GM23338 (cell line): ENCODE results near the gene AKT1S1. TPM values are rescaled to one million over a fixed set of nuclear protein-coding genes. Genes with fewer than 3 reads are reported as not detected.

Experiments used
- ATAC-seq: fragments of 200-7000 bp; cut with Tn5 transposase; 3 replicates; pipeline ENCODE4 v1.9.1; 2020
- DNase-seq: peaks from one replicate; pipeline ENCODE4 v3.0.0-alpha.2; 2015; ENCODE audit warnings: low spot score
- H2AFZ ChIP-seq: fragments of 200-600 bp; sonication (generic); 2 replicates; pipeline ENCODE4 v1.8.0; 2016; ENCODE audit warnings: antibody characterized with exemption, mild to moderate bottlenecking, moderate library complexity
- H3F3A ChIP-seq: fragments of 200-600 bp; sonication (generic); replicated peaks from 2 replicates; pipeline ENCODE4 v1.8.0; 2017; ENCODE audit warnings: antibody characterized with exemption, mixed run types, low read depth
- H3K27ac ChIP-seq: fragments of 200-600 bp; sonication (generic); 2 replicates; pipeline ENCODE4 v1.6.1; 2016; ENCODE audit warnings: low read depth
- H3K27me3 ChIP-seq: fragments of 200-600 bp; sonication (generic); 2 replicates; pipeline ENCODE4 v1.8.0; 2016; ENCODE audit warnings: mild to moderate bottlenecking, mixed run types, moderate library complexity; ENCODE audit not compliant: insufficient read depth
- H3K36me3 ChIP-seq: fragments of 200-600 bp; sonication (generic); 2 replicates; pipeline ENCODE4 v1.8.0; 2016; ENCODE audit warnings: mild to moderate bottlenecking; ENCODE audit not compliant: insufficient read depth
- H3K4me1 ChIP-seq: fragments of 200-600 bp; sonication (generic); 2 replicates; pipeline ENCODE4 v1.8.0; 2016; ENCODE audit warnings: mild to moderate bottlenecking, moderate library complexity; ENCODE audit not compliant: insufficient read depth
- H3K4me2 ChIP-seq: fragments of 200-600 bp; sonication (generic); 2 replicates; pipeline ENCODE4 v1.7.1; 2017; ENCODE audit warnings: mixed run types
- H3K4me3 ChIP-seq: fragments of 200-600 bp; sonication (generic); 2 replicates; pipeline ENCODE4 v1.6.1; 2016; ENCODE audit warnings: mixed run types
- H3K79me2 ChIP-seq: fragments of 200-600 bp; sonication (generic); replicated peaks from 2 replicates; pipeline ENCODE4 v1.8.0; 2017; ENCODE audit warnings: mild to moderate bottlenecking; ENCODE audit not compliant: insufficient read depth
- H3K9me2 ChIP-seq: fragments of 200-600 bp; sonication (generic); 2 replicates; pipeline ENCODE4 v1.8.0; 2017; ENCODE audit not compliant: insufficient read depth
- H4K20me1 ChIP-seq: fragments of 200-600 bp; sonication (generic); replicated peaks from 2 replicates; pipeline ENCODE4 v1.8.0; 2017; ENCODE audit warnings: mild to moderate bottlenecking; ENCODE audit not compliant: insufficient read depth
- H3K27ac Mint-ChIP-seq: 2 replicates; pipeline ENCODE4 v1.8.0; 2020; ENCODE audit warnings: inconsistent platforms, mild to moderate bottlenecking, moderate library complexity, mixed read lengths
- H3K27me3 Mint-ChIP-seq: 3 replicates; pipeline ENCODE4 v1.8.0; 2022; ENCODE audit warnings: low read depth, mild to moderate bottlenecking, moderate library complexity, mixed read lengths, inconsistent platforms; ENCODE audit not compliant: insufficient read depth, poor library complexity
- H3K36me3 Mint-ChIP-seq: 3 replicates; pipeline ENCODE4 v1.8.0; 2021; ENCODE audit warnings: low read depth, mild to moderate bottlenecking, inconsistent platforms, moderate library complexity, mixed read lengths
- H3K4me1 Mint-ChIP-seq: 3 replicates; pipeline ENCODE4 v1.8.0; 2020; ENCODE audit warnings: mild to moderate bottlenecking, inconsistent platforms, mixed read lengths
- H3K4me3 Mint-ChIP-seq: 3 replicates; pipeline ENCODE4 v1.8.0; 2021; ENCODE audit warnings: moderate library complexity, mild to moderate bottlenecking, inconsistent platforms, mixed read lengths
- H3K9me3 Mint-ChIP-seq: 3 replicates; pipeline ENCODE4 v1.8.0; 2020; ENCODE audit warnings: moderate library complexity, mild to moderate bottlenecking, inconsistent platforms, mixed read lengths
- CREB1 ChIP-seq: fragments of 250-450 bp; sonication (Bioruptor Pico); IDR thresholded peaks from 2 replicates; pipeline ENCODE4 v1.5.0; 2020; ENCODE audit warnings: low read depth, mild to moderate bottlenecking, moderate library complexity
- EZH2 ChIP-seq: fragments of 200-600 bp; sonication (generic); IDR thresholded peaks from one replicate; pipeline ENCODE4 v1.8.0; 2017; ENCODE audit warnings: antibody characterized with exemption, mild to moderate bottlenecking, low read depth; ENCODE audit not compliant: unreplicated experiment
- EZH2phosphoT487 ChIP-seq: fragments of 200-600 bp; sonication (generic); IDR thresholded peaks from one replicate; pipeline ENCODE4 v1.8.1; 2018; ENCODE audit warnings: antibody characterized with exemption; ENCODE audit not compliant: unreplicated experiment
- POLR2AphosphoS5 ChIP-seq: IDR thresholded peaks from 2 replicates; pipeline ENCODE4 v1.6.1; 2016; ENCODE audit warnings: antibody characterized with exemption, low read depth
- REST ChIP-seq: IDR thresholded peaks from one replicate; pipeline ENCODE4 v1.6.1; 2018; ENCODE audit warnings: antibody characterized with exemption; ENCODE audit not compliant: unreplicated experiment
- STAT1 ChIP-seq: IDR thresholded peaks from one replicate; pipeline ENCODE4 v1.6.1; 2016; ENCODE audit warnings: antibody characterized with exemption; ENCODE audit not compliant: unreplicated experiment
- ZNF331 ChIP-seq: fragments of 250-450 bp; sonication (Bioruptor Pico); IDR thresholded peaks from 2 replicates; pipeline ENCODE4 v1.5.0; 2020; ENCODE audit warnings: low read depth, mild to moderate bottlenecking, moderate library complexity
- polyA plus RNA-seq: library from polyadenylated mRNA; unstranded; fragments of >200 nt; fragmentation: Nextera tagmentation; extraction: Ambion mirVana; gene quantifications from 2 replicates; pipeline ENCODE4 v1.2.1, GENCODE V29; 2016
- total RNA-seq: library from RNA; depleted of rRNA; stranded (reverse); fragments of >200 nt; shearing (Covaris generic); gene quantifications from 2 replicates; pipeline ENCODE4 v1.2.3, GENCODE V29; 2014
- TF ChIP-seq, protein P1 (sequence below): fragments of 250-450 bp; sonication (Bioruptor Pico); IDR thresholded peaks from 2 replicates; pipeline ENCODE4 v1.5.0; 2020; ENCODE audit warnings: mild to moderate bottlenecking, moderate library complexity

Gene AKT1S1
- total and polyA plus RNA-seq, 2 experiments from 2014 or later: 21.5 to 28.6 TPM

DNA sequence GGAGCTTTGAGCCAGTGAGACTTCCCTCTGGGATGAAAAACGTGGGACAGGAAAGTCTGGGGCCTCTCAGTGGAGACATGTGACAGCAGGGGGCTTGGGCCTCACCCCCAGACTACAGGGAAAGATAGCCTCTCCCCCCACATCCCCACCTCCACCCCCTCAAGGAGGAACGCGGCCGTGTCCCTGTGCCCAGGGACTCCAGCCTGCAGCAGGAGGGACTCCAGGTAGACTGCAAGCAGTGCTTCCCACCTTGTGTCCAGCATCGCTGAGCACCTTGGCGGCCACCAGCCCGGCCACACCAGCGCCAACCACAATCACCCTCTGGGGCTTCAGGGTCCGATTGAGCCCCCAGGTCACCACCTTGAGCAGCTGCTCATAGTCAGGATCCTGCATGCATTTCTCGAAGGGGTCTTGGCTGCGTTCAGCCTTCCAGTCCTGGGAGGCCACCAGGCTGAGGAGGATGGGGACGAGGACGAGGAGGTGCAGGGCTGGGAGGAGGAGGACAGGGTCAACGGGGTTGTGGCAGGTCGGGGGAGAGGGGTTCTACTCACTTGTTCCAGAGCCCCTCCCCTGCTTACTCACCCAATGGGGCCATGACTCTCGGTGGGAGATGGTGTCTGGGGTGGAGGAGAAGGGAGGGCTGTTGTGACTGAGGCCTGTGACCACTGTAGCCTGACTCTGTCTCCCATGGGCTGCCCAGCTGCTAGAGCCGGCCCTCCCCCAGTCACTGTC, 18.6 kb upstream of the AKT1S1 start:
- TF ChIP-seq POLR2AphosphoS5 (no peak), EZH2 (no peak), CREB1 (CRISPR knock-in tag) (no peak), EZH2phosphoT487 (no peak), REST (no peak), ZNF331 (no peak), STAT1 (no peak)
- TF ChIP-seq, protein P1, sequence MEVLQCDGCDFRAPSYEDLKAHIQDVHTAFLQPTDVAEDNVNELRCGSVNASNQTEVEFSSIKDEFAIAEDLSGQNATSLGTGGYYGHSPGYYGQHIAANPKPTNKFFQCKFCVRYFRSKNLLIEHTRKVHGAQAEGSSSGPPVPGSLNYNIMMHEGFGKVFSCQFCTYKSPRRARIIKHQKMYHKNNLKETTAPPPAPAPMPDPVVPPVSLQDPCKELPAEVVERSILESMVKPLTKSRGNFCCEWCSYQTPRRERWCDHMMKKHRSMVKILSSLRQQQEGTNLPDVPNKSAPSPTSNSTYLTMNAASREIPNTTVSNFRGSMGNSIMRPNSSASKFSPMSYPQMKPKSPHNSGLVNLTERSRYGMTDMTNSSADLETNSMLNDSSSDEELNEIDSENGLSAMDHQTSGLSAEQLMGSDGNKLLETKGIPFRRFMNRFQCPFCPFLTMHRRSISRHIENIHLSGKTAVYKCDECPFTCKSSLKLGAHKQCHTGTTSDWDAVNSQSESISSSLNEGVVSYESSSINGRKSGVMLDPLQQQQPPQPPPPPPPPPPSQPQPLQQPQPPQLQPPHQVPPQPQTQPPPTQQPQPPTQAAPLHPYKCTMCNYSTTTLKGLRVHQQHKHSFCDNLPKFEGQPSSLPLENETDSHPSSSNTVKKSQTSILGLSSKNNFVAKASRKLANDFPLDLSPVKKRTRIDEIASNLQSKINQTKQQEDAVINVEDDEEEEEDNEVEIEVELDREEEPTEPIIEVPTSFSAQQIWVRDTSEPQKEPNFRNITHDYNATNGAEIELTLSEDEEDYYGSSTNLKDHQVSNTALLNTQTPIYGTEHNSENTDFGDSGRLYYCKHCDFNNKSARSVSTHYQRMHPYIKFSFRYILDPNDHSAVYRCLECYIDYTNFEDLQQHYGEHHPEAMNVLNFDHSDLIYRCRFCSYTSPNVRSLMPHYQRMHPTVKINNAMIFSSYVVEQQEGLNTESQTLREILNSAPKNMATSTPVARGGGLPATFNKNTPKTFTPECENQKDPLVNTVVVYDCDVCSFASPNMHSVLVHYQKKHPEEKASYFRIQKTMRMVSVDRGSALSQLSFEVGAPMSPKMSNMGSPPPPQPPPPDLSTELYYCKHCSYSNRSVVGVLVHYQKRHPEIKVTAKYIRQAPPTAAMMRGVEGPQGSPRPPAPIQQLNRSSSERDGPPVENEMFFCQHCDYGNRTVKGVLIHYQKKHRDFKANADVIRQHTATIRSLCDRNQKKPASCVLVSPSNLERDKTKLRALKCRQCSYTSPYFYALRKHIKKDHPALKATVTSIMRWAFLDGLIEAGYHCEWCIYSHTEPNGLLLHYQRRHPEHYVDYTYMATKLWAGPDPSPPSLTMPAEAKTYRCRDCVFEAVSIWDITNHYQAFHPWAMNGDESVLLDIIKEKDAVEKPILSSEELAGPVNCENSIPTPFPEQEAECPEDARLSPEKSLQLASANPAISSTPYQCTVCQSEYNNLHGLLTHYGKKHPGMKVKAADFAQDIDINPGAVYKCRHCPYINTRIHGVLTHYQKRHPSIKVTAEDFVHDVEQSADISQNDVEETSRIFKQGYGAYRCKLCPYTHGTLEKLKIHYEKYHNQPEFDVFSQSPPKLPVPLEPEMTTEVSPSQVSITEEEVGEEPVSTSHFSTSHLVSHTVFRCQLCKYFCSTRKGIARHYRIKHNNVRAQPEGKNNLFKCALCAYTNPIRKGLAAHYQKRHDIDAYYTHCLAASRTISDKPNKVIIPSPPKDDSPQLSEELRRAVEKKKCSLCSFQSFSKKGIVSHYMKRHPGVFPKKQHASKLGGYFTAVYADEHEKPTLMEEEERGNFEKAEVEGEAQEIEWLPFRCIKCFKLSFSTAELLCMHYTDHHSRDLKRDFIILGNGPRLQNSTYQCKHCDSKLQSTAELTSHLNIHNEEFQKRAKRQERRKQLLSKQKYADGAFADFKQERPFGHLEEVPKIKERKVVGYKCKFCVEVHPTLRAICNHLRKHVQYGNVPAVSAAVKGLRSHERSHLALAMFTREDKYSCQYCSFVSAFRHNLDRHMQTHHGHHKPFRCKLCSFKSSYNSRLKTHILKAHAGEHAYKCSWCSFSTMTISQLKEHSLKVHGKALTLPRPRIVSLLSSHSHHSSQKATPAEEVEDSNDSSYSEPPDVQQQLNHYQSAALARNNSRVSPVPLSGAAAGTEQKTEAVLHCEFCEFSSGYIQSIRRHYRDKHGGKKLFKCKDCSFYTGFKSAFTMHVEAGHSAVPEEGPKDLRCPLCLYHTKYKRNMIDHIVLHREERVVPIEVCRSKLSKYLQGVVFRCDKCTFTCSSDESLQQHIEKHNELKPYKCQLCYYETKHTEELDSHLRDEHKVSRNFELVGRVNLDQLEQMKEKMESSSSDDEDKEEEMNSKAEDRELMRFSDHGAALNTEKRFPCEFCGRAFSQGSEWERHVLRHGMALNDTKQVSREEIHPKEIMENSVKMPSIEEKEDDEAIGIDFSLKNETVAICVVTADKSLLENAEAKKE (CRISPR knock-in tag): no peak
- Histone ChIP-seq H4K20me1 (no peaks in the 10 kb centered on the region), H3K36me3 (no peaks in the 10 kb centered on the region), H2AFZ (no peak overlapping the region), H3K79me2 (no peaks in the 10 kb centered on the region), H3K4me1 (peaks cover 9% of the 10 kb centered on the region; the same call in 1 of the 2 replicates), H3F3A (peaks cover 6% of the 10 kb centered on the region; the same call in 1 of the 2 replicates), H3K9me2 (no peaks in the 10 kb centered on the region), H3K27me3 (no peaks in the 10 kb centered on the region), H3K4me2 (no peak overlapping the region), H3K27ac (no peak overlapping the region), H3K4me3 (no peak overlapping the region)
- Mint-ChIP-seq H3K4me1 (peaks cover 17% of the 10 kb centered on the region), H3K4me3 (no peak overlapping the region), H3K27ac (no peak overlapping the region), H3K27me3 (peaks cover 18% of the 10 kb centered on the region), H3K9me3 (no peaks in the 10 kb centered on the region; the same call in 2 of the 3 replicates), H3K36me3 (no peaks in the 10 kb centered on the region)
- ATAC-seq (no peak), DNase-seq (no peak)
